Suprapubic skin (tissue), 4 donors: ENCODE results near the gene ACTC1. TPM values are rescaled to one million over a fixed set of nuclear protein-coding genes. Genes with fewer than 3 reads are reported as not detected.

Source experiments
- DNase-seq, 2 donors: peaks; one replicate each; pipeline ENCODE4 v3.0.0-alpha.2; 2019; ENCODE audit warnings: low spot score in 2 of 2
- H3K27ac ChIP-seq: fragments of 200-600 bp; sonication (generic); one replicate; pipeline ENCODE4 v1.5.1; 2019
- H3K27me3 ChIP-seq: fragments of 200-600 bp; sonication (generic); one replicate; pipeline ENCODE4 v1.5.1; 2019
- H3K36me3 ChIP-seq: fragments of 200-600 bp; sonication (generic); one replicate; pipeline ENCODE4 v1.5.1; 2019
- H3K4me1 ChIP-seq: fragments of 200-600 bp; sonication (generic); one replicate; pipeline ENCODE4 v1.5.1; 2019
- H3K4me3 ChIP-seq: fragments of 200-600 bp; sonication (generic); one replicate; pipeline ENCODE4 v1.5.1; 2019; ENCODE audit warnings: mild to moderate bottlenecking
- H3K9me3 ChIP-seq: fragments of 200-600 bp; sonication (generic); one replicate; pipeline ENCODE4 v1.5.1; 2019
- CTCF ChIP-seq, 2 donors: fragments of 200-600 bp in 1 of 2; fragments of 450-650 bp in 1 of 2; sonication (generic) in 1 of 2; IDR thresholded peaks; one replicate each; pipeline ENCODE4 v1.5.1; 2016 to 2019; ENCODE audit warnings: antibody characterized with exemption in 2 of 2, mild to moderate bottlenecking in 1 of 2, moderate library complexity in 1 of 2
- EP300 ChIP-seq: sonication (generic); formaldehyde crosslinking; IDR thresholded peaks from one replicate; pipeline ENCODE4 v1.6.1; 2017; ENCODE audit warnings: antibody characterized with exemption
- POLR2A ChIP-seq, 2 donors: fragments of 450-650 bp; IDR thresholded peaks; one replicate each; pipeline ENCODE4 v1.6.1; 2017; ENCODE audit warnings: antibody characterized with exemption in 2 of 2, mild to moderate bottlenecking in 2 of 2, moderate library complexity in 2 of 2
- POLR2AphosphoS5 ChIP-seq, 3 donors: sonication (generic); formaldehyde crosslinking; IDR thresholded peaks; one replicate each; pipeline ENCODE4 v1.6.1; 2017; ENCODE audit warnings: antibody characterized with exemption in 3 of 3
- WGBS: methylation state at CpG from one replicate; pipeline ENCODE4 v1.1.5; 2018; 5-methylcytosine and 5-hydroxymethylcytosine counted together
- total RNA-seq, 4 donors: library from RNA; depleted of rRNA; stranded (reverse); fragments of >200 nt; gene quantifications; one replicate each; pipeline ENCODE4 v1.1.0, GENCODE V29; 2016

ACTC1 gene
- total RNA-seq, 4 donors from 2014 or later: 0.51 to 1.4 (median 0.85) TPM

DNA sequence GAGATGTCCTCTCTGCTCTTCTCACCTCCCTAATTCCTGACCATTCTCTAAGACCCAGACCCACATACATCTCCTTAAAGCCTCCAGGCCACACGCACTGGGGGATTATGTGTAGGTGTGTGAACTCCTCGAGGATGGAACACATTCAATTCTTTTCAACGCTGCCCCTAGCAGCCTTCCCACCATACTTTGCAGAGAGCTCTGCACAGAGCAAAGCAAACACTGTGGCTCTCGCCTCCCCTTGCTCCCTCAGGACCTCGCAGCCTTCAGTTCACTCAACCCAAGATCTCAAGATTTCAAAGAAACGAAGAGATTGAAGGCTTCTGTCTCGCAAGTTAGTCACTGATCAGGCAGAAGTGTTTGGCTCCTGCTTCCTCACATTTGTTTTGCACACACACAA, 6.0 kb downstream of the ACTC1 start:
- DNase-seq: no peak
- Histone ChIP-seq H3K36me3 (no peaks in the 10 kb centered on the region), H3K9me3 (no peaks in the 10 kb centered on the region), H3K4me3 (no peak overlapping the region), H3K27ac (no peak overlapping the region), H3K27me3 (peaks cover 20% of the 10 kb centered on the region), H3K4me1 (no peaks in the 10 kb centered on the region)
- 81% methylated on average over 7 of the region's 7 CpGs for WGBS
- TF ChIP-seq POLR2A (IDR thresholded peaks at IDR 0.05) (no peak), CTCF (IDR thresholded peaks at IDR 0.05) (no peak), POLR2AphosphoS5 (IDR thresholded peaks at IDR 0.05) (no peak), EP300 (no peak)

- DNase-seq: no peak
- Histone ChIP-seq H3K36me3 (no peaks in the 10 kb centered on the region), H3K4me3 (no peak overlapping the region), H3K4me1 (no peaks in the 10 kb centered on the region), H3K9me3 (no peaks in the 10 kb centered on the region), H3K27me3 (no peaks in the 10 kb centered on the region), H3K27ac (no peak overlapping the region)
- no peak for TF ChIP-seq EP300
- no peak for TF ChIP-seq CTCF (IDR thresholded peaks at IDR 0.05)
- TF ChIP-seq POLR2AphosphoS5 (IDR thresholded peaks at IDR 0.05): no peak
- TF ChIP-seq POLR2A (IDR thresholded peaks at IDR 0.05): no peak
- 78% methylated on average over 2 of the region's 2 CpGs for WGBS
Observed at GRCh38 chr15:34786206-34786605, 9.1 kb downstream of the ACTC1 start.

- Histone ChIP-seq H3K9me3 (no peaks in the 10 kb centered on the region), H3K27me3 (no peaks in the 10 kb centered on the region), H3K36me3 (no peaks in the 10 kb centered on the region), H3K4me3 (no peak overlapping the region), H3K4me1 (no peaks in the 10 kb centered on the region), H3K27ac (no peak overlapping the region)
- DNase-seq: no peak
- TF ChIP-seq EP300: no peak
- TF ChIP-seq POLR2A (IDR thresholded peaks at IDR 0.05): no peak
- TF ChIP-seq CTCF (IDR thresholded peaks at IDR 0.05): no peak
- TF ChIP-seq POLR2AphosphoS5 (IDR thresholded peaks at IDR 0.05): no peak
Observed at GRCh38 chr15:34783991-34784390, 11.4 kb downstream of the ACTC1 start.

- TF ChIP-seq EP300 (no peak), POLR2A (IDR thresholded peaks at IDR 0.05) (no peak), CTCF (IDR thresholded peaks at IDR 0.05) (no peak), POLR2AphosphoS5 (IDR thresholded peaks at IDR 0.05) (no peak)
- Histone ChIP-seq H3K4me1 (no peaks in the 10 kb centered on the region), H3K4me3 (no peak overlapping the region), H3K27ac (no peak overlapping the region), H3K9me3 (no peaks in the 10 kb centered on the region), H3K36me3 (no peaks in the 10 kb centered on the region), H3K27me3 (no peaks in the 10 kb centered on the region)
- no peak for DNase-seq
- WGBS: 82% methylated on average over 2 of the region's 2 CpGs
Observed at GRCh38 chr15:34783431-34783830, 11.9 kb downstream of the ACTC1 start.

- no peaks in the 10 kb centered on the region for H3K27me3 ChIP-seq
- no peak for TF ChIP-seq CTCF (IDR thresholded peaks at IDR 0.05)
- TF ChIP-seq EP300: no peak
- no peak for TF ChIP-seq POLR2AphosphoS5 (IDR thresholded peaks at IDR 0.05)
- no peak for TF ChIP-seq POLR2A (IDR thresholded peaks at IDR 0.05)
- H3K36me3 ChIP-seq: no peaks in the 10 kb centered on the region
- no peak for DNase-seq
- H3K27ac ChIP-seq: no peak overlapping the region
- no peaks in the 10 kb centered on the region for H3K4me1 ChIP-seq
- H3K9me3 ChIP-seq: no peaks in the 10 kb centered on the region
- WGBS: 77% methylated on average over 3 of the region's 3 CpGs
- H3K4me3 ChIP-seq: no peak overlapping the region
Observed at GRCh38 chr15:34782901-34783300, 12.4 kb downstream of the ACTC1 start.
